Motor neuron (in vitro differentiated cells): ENCODE results near the gene TRIM29. TPM values are rescaled to one million over a fixed set of nuclear protein-coding genes. Genes with fewer than 3 reads are reported as not detected.
A peak's percentile ranks its signal among the peaks of the same experiment; 100 is the strongest.
"Not testable (repeated sequence)": the region's sequence is repeated elsewhere in the genome, so short reads cannot be mapped to it uniquely, and the experiment has no call there.

Experiments used
- ATAC-seq, 8 experiments: fragments of 200-7000 bp; cut with Tn5 transposase; replicated peaks in 6 of 8; 2 replicates each; pipeline ENCODE4 v1.8.0; 2021; ENCODE audit warnings: mild to moderate bottlenecking in 8 of 8, moderate library complexity in 8 of 8
- H3K27ac ChIP-seq, 2 donors: fragments of 250-450 bp; sonication (Bioruptor Pico); 2 replicates each; pipeline ENCODE4 v1.9.0; 2021; ENCODE audit warnings: antibody characterized with exemption in 2 of 2, mild to moderate bottlenecking in 2 of 2, moderate library complexity in 1 of 2
- H3K4me1 ChIP-seq, 2 donors: fragments of 250-450 bp; sonication (Bioruptor Pico); replicated peaks in 1 of 2; 2 replicates each; pipeline ENCODE4 v1.6.1; 2021; ENCODE audit warnings: antibody characterized with exemption in 2 of 2, mild to moderate bottlenecking in 2 of 2, moderate library complexity in 1 of 2
- H3K4me3 ChIP-seq, 5 donors: fragments of 250-450 bp; sonication (Bioruptor Pico); 2 replicates each; pipeline ENCODE4 v1.9.0; 2021; ENCODE audit warnings: antibody characterized with exemption in 5 of 5, mild to moderate bottlenecking in 5 of 5, moderate library complexity in 4 of 5
- WGBS, 10 experiments: fragments of 450-650 bp; shearing (Covaris generic); methylation state at CpG; one replicate each; pipeline ENCODE4 v1.0.0; 2022; 5-methylcytosine and 5-hydroxymethylcytosine counted together
- in situ Hi-C, 9 experiments: fragments of 400-800 bp; cut with MboI; loops; one replicate each; pipeline ENCODE4 v1.15.0; 2021; ENCODE audit warnings: low sequenced_read_pairs in 9 of 9, low pct_unique_long_range_greater_than_20kb in 2 of 9; ENCODE audit not compliant: unreplicated experiment in 9 of 9
- total RNA-seq, 8 experiments: library from RNA; unstranded; fragments of 300-600 nt; gene quantifications; 2 replicates each; pipeline versions ENCODE4 v1.2.3 to v1.2.4, GENCODE V29; 2022

The TRIM29 gene
- total RNA-seq, 8 experiments from 2014 or later = 0.16 to 4.4 (median 0.91) TPM

- Histone ChIP-seq H3K4me1 (peaks cover 38 to 50% of the 10 kb centered on the region in 2 donors), H3K27ac (no peak overlapping the region), H3K4me3 (no peak overlapping the region)
- 0 to 78% (median 37%) methylated on average over 1 to 6 of the region's 11 CpGs; no CpG with 5 or more reads in 4 of the 10 experiments for WGBS, 10 experiments
- peak in 7 of 8 experiments; percentile 40 to 90 (median 88) for ATAC-seq
- in situ Hi-C loops = no loop called here
Observed at GRCh38 chr11:120180551-120181232, 42.8 kb upstream of the TRIM29 start.

GRCh38 chr11:120180063-120180462 is 42.1 kb upstream of the TRIM29 start:
- peaks cover 32 to 44% of the 10 kb centered on the region in 2 donors for H3K4me1 ChIP-seq
- H3K27ac ChIP-seq, H3K4me3 ChIP-seq, in situ Hi-C loops: not testable (repeated sequence)
- 27 to 100% (median 87%) methylated on average over 2 to 6 of the region's 6 CpGs; no CpG with 5 or more reads in 6 of the 10 experiments for WGBS, 10 experiments
- peak in 2 of 8 experiments; percentile 9 to 21 for ATAC-seq

GRCh38 chr11:120179057-120179672 is 41.3 kb upstream of the TRIM29 start:
- Histone ChIP-seq H3K27ac (no peak overlapping the region), H3K4me1 (peaks cover 28 to 37% of the 10 kb centered on the region in 2 donors)
- in situ Hi-C loops = loop anchor here in 7 of 9 experiments (10.0 kb wide), 3 partner anchors 46 to 126 kb away; no protein-coding TSS in a partner anchor

GRCh38 chr11:120178561-120179056 is 40.7 kb upstream of the TRIM29 start:
- in situ Hi-C loops = loop anchor here in 7 of 9 experiments (10.0 kb wide), 3 partner anchors 46 to 126 kb away; no protein-coding TSS in a partner anchor

More at GRCh38 chr11:120179057-120179672, 41.3 kb upstream of the TRIM29 start:
- H3K4me3 ChIP-seq = no peak overlapping the region
- no peak for ATAC-seq
- whole genome bisulfite sequencing, 10 experiments = 33 to 100% (median 68%) methylated on average over 1 to 5 of the region's 10 CpGs; no CpG with 5 or more reads in 6 of the 10 experiments

GRCh38 chr11:120174866-120175265 is 37.0 kb upstream of the TRIM29 start:
- Histone ChIP-seq H3K4me1 (peaks cover 2 to 7% of the 10 kb centered on the region in 2 donors), H3K4me3 (no peak overlapping the region), H3K27ac (no peak overlapping the region)
- 60 to 100% (median 87%) methylated on average over 1 to 4 of the region's 4 CpGs for WGBS, 10 experiments
- no peak for ATAC-seq
- in situ Hi-C loops = loop anchor here in 7 of 9 experiments (10.0 to 25.0 kb wide), 4 partner anchors 50 to 130 kb away; no protein-coding TSS in a partner anchor

More at GRCh38 chr11:120178561-120179056, 40.7 kb upstream of the TRIM29 start:
- Histone ChIP-seq H3K27ac (no peak overlapping the region), H3K4me1 (peaks cover 28 to 37% of the 10 kb centered on the region in 2 donors), H3K4me3 (no peak overlapping the region)
- 40 to 100% (median 93%) methylated on average over 1 to 5 of the region's 5 CpGs; no CpG with 5 or more reads in 5 of the 10 experiments for WGBS, 10 experiments
- ATAC-seq = no peak

- peaks cover 0 to 4% of the 10 kb centered on the region in 2 donors for H3K4me1 ChIP-seq
- in situ Hi-C loops = loop anchor here in 7 of 9 experiments (10.0 to 25.0 kb wide), 4 partner anchors 51 to 131 kb away; no protein-coding TSS in a partner anchor
- H3K27ac ChIP-seq = no peak overlapping the region
- 0 to 88% (median 65%) methylated on average over 1 to 5 of the region's 5 CpGs; no CpG with 5 or more reads in 4 of the 10 experiments for WGBS, 10 experiments
- ATAC-seq = no peak
- H3K4me3 ChIP-seq = no peak overlapping the region
Observed at GRCh38 chr11:120173807-120174206, 35.9 kb upstream of the TRIM29 start.

GRCh38 chr11:120173019-120173705 is 35.2 kb upstream of the TRIM29 start:
- no peak overlapping the region for H3K27ac ChIP-seq
- in situ Hi-C loops = loop anchor here in 7 of 9 experiments (10.0 to 25.0 kb wide), 4 partner anchors 52 to 132 kb away; no protein-coding TSS in a partner anchor
- ATAC-seq = no peak
- H3K4me1 ChIP-seq = peaks cover 0 to 4% of the 10 kb centered on the region in 2 donors
- H3K4me3 ChIP-seq = no peak overlapping the region
- 38 to 100% (median 83%) methylated on average over 1 to 4 of the region's 11 CpGs; no CpG with 5 or more reads in 2 of the 10 experiments for WGBS, 10 experiments

GRCh38 chr11:120172054-120172911 is 34.4 kb upstream of the TRIM29 start:
- no peak overlapping the region for H3K27ac ChIP-seq
- WGBS, 10 experiments = 5 to 80% (median 49%) methylated on average over 3 to 15 of the region's 24 CpGs; no CpG with 5 or more reads in 2 of the 10 experiments
- ATAC-seq = peak; percentile 10 to 82 (median 74)
- in situ Hi-C loops = loop anchor here in 7 of 9 experiments (10.0 to 25.0 kb wide), 4 partner anchors 53 to 133 kb away; no protein-coding TSS in a partner anchor
- peaks cover 0 to 4% of the 10 kb centered on the region in 2 donors for H3K4me1 ChIP-seq
- H3K4me3 ChIP-seq = no peak overlapping the region

- in situ Hi-C loops = loop anchor here in 7 of 9 experiments (10.0 to 25.0 kb wide), 4 partner anchors 54 to 134 kb away; no protein-coding TSS in a partner anchor
- H3K4me3 ChIP-seq = no peak overlapping the region
- no peak overlapping the region for H3K27ac ChIP-seq
- no peak for ATAC-seq
- WGBS, 10 experiments = 77 to 100% (median 86%) methylated on average over 1 to 7 of the region's 12 CpGs; no CpG with 5 or more reads in 3 of the 10 experiments
- H3K4me1 ChIP-seq = peaks cover 0 to 4% of the 10 kb centered on the region in 2 donors
Observed at GRCh38 chr11:120170741-120171261, 32.9 kb upstream of the TRIM29 start.

- no peak for ATAC-seq
- in situ Hi-C loops = loop anchor here in 7 of 9 experiments (10.0 to 25.0 kb wide), 4 partner anchors 55 to 135 kb away; no protein-coding TSS in a partner anchor
Observed at GRCh38 chr11:120169981-120170698, 32.2 kb upstream of the TRIM29 start.

More at GRCh38 chr11:120169981-120170698, 32.2 kb upstream of the TRIM29 start:
- 58 to 100% (median 100%) methylated on average over 1 to 4 of the region's 27 CpGs; no CpG with 5 or more reads in 5 of the 10 experiments for WGBS, 10 experiments
- Histone ChIP-seq H3K27ac (no peak overlapping the region), H3K4me3 (no peak overlapping the region), H3K4me1 (peaks cover 0 to 4% of the 10 kb centered on the region in 2 donors)
